HG03064 (cell line): ENCODE data around the gene GHRHR.

Experiments used
- ATAC-seq: cut with Tn5 transposase; IDR thresholded peaks from one replicate; pipeline ENCODE4 v1.9.1; 2021; ENCODE audit warnings: low read depth; ENCODE audit not compliant: unreplicated experiment

Gene GHRHR

DNA sequence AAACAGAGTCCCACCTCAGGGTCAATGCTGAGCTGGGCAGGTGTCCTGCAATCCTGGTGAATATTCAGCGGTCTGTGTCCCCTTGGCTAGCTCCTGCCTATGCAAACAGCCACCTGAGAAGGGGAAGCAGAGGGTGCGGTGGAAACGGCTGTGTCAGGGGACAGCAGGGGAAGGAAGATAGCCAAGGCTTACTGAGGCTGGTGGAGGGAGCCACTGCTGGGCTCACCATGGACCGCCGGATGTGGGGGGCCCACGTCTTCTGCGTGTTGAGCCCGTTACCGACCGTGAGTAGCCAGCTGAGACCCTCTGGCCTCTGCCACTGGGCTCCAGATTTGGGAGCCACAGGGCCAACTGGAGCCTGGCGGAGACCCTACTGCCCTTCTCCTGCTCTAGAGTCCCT, at the start of gene GHRHR:
TSS of gene GHRHR (plus strand) at position 112 of the 400 bp plus-strand sequence. CDS start at position 228, 116 bp downstream.
- no peak for ATAC-seq

DNA sequence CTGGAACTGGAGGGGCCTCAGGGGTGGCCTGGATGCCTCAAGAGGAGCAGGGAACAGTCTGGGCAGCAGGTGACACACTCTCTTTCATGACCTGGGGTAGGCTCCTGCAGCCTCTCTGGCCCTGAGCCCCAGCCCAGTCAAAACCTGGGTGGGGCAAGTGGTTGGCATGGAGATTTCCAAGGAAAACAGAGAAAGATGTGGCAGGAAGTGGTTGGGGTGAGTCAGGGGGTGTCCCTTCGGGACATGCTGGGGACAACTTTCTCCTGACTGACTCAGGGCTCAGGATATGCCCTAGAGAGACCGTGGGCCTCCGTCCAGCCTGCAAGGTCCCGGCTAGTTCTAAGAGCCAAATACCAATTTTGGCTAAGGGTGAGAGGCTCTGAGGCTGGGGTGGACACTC, 49.2 kb upstream of the GHRHR start:
- ATAC-seq, result no peak

DNA sequence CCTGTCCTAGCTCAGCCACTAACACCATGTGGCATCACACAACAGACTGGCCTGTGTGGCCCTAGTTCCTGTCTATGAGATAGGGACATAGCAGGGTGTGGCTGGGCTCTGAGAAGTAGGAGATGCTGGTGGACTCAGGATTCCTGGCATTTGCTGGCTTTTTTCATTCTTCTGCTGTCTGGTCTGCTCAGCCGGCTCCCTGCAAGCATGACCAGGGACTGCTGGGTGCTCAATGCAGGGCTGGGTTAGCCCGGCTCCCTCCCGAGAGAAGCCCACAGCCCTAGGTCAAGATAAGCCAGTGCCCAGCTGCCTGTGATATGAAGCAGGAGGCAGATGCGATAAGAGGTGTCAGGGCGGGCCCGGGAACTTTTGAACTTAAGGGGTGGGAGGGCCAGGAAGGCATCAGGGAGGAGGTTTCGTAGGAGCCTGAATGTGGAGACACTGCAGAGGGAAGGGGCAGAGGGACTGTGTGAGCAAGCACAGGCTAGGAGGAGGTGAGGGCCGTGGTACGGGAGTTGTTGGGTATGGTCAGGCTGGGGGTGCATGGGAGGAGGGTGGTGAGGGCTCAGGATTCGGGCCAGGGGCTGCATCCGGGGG, 48.6 kb upstream of the GHRHR start:
- no peak for ATAC-seq

DNA sequence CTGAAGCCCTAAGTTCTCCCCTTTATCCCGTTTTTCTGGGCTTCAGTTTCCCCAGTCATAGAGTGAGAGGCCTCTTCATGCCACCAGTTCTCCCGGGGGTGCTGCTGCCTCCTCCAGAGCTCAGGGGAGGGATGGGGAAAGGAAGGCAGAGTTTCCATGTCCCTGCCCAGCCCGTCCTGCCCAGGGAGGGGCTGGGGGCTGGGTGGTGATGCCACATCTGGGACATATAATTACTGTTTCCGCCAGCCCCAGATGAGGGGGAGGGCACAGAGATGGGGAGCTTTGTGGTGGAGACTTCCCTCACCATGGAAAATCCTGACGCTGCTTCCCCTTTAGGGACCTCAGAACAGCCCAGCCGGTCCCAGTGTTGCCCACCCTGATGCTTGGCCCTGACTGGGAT, 48.0 kb upstream of the GHRHR start:
- no peak for ATAC-seq

DNA sequence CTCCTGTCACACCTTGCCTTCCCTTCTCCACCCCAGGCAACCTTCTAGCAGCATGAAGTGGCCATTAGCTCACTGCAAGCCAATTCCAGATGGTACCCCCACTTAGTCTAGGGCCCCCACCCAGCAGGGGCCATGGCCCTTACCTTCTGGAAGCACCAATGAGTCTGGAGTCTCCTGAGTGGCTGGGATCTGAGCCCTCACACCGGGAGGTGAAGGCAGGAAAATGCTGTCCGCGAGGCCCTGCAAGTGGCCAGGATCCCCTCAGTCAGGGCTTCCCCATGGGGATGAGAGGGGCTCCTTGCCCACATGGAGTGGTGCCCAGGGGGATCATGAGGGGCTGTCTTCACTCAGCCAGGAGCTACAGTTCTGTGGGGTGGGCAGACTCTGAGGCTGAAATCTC, 47.5 kb upstream of the GHRHR start:
- no peak for ATAC-seq

DNA sequence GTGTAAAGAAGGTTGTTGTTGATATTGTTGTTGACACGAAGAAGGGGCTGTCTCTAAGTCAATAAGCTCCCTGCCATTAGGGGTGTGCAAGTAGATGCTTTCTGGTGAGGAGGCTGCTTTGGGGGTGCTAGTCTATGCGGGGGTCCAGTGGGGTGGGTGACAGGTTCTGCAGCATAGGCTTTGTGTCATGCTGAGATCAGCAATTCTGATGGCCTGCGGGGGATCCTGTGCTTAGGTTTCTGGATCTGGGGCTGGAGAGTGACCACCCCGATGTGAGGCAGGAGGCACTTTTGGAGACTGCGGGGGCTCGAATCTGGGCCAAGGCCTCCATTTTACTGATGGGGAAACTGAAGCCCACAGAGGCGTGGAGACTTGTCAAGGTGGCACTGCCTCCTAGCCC, 47.0 kb upstream of the GHRHR start:
- no peak for ATAC-seq

DNA sequence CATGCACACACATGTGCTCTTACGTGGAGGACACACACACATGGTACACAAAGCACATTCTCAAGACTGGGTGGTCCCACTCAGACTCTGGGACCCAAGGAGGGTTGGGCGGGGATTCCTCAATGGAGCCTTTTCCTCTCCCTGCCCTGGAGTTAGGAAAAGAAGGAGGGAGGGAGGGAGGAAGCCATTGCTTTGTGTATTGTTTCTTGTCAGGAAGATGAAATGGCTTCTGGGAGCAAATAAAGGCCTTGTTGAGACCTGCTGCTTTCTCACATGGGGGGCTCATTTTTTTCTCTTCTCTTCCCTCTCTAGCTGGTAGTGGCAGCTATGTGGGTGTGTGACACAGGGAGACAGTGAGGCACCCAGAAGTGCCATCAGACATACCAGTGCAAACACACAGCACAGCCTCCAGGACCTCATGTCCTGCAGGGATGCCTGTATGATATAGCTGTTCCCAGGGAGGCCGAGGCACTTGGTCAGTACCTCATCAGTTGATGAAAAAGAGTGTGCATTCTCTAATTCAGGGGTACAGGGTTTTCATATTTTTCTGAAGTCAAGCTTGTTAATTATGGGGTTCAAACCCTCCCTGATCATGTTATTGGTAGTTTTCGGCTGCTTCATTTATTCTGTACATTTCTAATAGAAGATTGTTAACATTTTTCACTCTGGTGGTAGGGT, 46.4 kb upstream of the GHRHR start:
- ATAC-seq, result no peak

DNA sequence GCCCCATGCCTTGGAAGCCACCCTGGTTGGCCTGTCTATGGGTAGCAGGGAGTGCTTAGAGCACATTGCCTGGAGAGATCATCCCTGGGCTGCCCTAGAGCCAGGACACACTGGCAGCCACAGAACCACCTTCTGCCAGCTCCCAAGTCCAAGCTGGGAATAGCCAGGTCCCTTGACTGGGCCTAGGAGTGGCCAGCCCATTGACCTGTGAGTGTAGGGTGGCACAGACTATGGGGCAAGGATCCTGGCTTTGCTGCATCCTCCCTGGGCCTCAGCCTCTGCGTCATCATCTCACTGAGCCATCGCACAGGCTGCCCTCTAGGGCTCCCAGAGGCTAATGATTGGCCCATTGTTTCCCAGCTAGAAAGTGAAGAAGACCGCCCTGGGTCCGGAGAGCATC, 45.1 kb upstream of the GHRHR start:
- no peak for ATAC-seq

DNA sequence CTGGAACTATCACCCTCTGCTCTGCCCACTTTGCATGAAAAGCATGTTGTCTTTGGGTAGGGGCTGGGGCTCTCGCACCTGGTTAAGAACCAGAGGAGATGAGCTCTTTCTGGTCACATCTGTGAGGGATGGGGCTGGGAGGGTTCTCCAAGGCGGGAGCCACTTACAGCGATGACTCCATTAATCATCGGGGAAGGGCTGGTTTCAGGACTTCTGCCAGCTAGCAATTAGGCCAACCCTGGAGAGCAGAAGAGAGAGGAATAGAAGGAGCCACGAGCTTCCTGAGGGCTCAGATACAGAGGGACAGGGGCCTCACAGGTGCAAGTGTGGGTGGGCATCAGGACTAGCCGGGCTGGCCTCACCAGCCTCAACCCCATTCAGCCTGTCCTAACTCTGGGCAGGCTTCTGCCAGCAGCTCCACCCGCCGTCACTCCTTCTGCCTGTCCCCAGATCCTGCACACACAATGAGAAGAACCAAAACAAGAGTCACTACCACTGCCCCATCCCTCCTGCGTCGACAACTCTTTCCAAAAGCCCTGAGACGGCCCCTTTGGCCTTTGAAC, 43.7 kb upstream of the GHRHR start:
- no peak for ATAC-seq

DNA sequence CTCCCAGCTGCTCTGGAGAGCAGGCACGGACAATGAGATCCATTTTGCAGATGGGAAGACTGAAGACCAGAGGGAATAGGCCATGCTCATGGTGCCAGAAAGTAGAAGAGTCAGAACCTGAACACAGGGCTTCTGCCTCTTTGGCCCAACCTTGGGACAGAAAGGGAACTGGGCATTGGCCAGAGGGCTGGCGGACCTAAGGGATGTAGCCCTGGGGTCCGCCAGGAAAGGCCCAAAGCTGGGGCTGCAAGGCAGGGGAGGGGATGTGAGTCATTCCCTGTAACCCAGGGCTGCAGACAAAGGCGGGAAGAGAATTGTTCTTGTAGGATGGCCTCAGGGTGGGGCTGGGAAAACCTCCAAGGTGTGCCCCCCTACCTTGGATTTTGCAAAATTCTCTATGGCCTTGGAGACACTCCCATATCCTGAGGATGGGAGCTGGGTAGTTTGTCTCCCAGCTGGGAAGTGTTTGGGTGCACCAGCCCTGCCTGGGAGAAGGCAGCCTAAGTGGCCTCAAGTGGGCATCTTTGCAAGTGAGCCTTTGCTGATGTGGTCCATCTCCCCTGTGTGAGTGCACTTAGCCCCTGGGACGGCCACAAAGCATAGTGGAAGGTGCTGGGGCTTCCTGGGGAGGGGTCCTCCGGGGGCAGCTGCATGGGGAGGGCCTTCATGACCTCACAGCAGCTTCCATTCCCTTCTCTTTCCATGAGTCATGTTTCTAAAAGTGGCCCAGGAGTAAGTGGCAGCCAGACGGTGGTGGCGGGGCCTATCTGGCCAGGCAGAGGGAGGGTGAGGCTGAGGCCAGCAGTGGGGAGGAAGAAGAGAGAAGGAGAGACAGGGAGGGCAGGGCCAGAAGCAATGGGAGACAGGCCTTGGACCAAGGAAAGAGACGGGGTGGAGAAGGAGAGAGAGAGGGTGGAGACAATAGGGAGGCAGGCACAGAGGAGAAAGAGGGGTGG, 42.9 kb upstream of the GHRHR start:
- ATAC-seq, result no peak

DNA sequence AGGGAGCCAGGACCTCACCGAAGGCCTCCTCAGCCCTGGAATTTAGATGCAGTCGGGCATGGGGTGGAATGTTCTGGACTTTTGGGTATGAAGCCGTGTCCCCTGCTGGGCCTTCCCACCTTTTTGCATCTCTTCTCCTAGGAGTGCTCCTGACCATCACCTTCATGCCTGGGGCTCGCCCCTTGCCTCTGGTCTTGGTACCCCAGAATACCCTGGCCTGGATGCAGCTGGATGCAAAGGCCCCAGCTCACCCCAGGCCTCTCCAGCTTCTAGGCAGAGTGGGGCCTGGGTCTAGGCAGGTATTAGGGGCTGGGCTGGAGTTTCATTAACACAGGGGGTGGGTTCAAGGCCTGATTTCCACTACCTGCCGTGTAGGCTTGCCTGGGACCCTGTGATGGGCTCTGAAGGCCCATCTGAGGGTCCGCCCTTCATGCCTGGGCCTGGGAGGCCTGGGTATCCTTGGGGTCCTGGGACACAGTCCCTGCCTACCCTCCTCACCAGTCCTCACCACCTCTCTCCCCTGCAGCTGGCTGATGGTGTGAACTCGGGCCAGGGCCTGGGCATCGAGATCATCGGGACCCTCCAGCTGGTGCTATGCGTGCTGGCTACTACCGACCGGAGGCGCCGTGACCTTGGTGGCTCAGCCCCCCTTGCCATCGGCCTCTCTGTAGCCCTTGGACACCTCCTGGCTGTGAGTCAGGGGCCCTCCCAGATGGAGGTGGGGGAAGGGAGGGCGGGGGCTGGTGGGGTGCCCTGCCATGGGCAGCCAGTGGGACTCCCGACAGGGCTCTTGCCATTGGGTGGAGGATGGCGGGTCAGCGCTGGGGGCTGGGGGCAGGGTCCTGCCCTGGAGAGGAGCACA, 42.0 kb upstream of the GHRHR start:
- ATAC-seq, result no peak

DNA sequence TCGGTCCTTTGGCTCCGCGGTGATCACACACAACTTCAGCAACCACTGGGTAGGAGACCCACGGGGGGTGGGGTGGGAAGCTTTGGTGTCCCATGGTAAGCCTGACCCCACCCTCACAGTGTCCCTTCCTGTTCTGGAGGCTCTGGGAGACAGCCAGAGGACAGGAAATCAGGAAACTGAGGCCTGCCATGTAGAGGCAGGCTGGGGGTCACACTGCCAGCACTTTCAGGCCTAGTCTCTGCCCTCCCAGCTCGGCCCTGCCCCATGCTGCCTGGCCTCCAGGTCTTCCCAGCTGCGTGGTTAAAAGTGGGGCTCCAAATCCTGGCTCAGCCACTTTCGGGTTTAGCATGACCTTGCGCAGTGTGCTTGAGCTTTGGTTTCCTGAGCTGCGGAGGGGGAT, 41.2 kb upstream of the GHRHR start:
- no peak for ATAC-seq

DNA sequence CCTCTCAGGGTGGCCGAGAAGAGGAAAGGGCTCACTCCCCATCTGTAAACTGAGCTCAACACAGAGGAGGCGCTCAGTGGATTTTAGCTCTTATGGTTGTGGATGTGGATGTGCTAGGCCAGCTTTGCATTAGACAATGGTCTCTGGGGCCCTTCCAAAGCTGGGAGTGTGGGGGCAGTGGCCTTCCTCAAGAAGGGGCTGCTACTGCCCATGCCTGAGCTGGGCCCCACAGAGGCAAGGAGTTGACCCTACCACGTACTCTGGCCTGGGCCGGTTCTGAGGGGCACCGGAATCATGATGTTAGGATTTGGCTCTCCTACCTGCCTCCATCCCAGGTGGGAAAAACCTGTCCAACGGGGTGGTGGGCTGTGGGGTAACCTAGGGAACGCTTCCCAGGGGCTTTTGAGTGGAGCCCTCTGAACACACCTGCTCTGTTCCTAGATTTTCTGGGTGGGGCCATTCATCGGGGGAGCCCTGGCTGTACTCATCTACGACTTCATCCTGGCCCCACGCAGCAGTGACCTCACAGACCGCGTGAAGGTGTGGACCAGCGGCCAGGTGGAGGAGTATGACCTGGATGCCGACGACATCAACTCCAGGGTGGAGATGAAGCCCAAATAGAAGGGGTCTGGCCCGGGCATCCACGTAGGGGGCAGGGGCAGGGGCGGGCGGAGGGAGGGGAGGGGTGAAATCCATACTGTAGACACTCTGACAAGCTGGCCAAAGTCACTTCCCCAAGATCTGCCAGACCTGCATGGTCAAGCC, 40.6 kb upstream of the GHRHR start:
- no peak for ATAC-seq

DNA sequence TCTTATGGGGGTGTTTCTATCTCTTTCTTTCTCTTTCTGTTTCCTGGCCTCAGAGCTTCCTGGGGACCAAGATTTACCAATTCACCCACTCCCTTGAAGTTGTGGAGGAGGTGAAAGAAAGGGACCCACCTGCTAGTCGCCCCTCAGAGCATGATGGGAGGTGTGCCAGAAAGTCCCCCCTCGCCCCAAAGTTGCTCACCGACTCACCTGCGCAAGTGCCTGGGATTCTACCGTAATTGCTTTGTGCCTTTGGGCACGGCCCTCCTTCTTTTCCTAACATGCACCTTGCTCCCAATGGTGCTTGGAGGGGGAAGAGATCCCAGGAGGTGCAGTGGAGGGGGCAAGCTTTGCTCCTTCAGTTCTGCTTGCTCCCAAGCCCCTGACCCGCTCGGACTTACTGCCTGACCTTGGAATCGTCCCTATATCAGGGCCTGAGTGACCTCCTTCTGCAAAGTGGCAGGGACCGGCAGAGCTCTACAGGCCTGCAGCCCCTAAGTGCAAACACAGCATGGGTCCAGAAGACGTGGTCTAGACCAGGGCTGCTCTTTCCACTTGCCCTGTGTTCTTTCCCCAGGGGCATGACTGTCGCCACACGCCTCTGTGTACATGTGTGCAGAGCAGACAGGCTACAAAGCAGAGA, 39.9 kb upstream of the GHRHR start:
- ATAC-seq, result no peak

DNA sequence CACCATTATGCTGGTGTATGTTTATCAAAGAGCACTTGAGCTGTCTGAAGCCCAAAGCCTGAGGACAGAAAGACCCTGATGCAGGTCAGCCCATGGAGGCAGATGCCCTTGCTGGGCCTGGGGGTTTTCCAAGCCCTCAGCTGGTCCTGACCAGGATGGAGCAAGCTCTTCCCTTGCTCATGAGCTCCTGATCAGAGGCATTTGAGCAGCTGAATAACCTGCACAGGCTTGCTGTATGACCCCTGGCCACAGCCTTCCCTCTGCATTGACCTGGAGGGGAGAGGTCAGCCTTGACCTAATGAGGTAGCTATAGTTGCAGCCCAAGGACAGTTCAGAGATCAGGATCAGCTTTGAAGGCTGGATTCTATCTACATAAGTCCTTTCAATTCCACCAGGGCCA, 39.1 kb upstream of the GHRHR start:
- no peak for ATAC-seq

DNA sequence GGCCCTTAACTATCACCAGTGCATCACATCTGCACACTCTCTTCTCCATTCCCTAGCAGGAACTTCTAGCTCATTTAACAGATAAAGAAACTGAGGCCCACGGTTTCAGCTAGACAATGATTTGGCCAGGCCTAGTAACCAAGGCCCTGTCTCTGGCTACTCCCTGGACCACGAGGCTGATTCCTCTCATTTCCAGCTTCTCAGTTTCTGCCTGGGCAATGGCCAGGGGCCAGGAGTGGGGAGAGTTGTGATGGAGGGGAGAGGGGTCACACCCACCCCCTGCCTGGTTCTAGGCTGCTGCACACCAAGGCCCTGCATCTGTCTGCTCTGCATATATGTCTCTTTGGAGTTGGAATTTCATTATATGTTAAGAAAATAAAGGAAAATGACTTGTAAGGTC, 38.6 kb upstream of the GHRHR start:
- no peak for ATAC-seq

DNA sequence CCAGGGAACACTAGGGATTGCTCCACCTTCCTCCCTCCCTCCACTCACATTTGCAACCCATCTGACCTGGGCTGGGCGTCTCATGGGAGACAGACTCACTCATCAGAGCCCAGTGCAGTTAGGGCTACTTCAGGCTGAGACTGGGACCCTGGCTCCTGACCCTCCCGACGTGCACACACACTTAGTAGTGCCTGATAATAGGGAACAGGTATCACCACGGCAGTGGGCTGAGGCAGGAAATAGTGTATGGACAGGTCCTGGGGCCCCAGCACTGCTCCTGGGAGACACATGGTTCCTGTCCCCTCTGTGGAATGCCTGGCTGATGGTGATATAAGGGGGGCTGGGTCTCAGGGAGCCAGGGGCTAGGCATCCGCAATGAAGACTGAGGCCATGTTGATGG, 37.8 kb upstream of the GHRHR start:
- no peak for ATAC-seq

DNA sequence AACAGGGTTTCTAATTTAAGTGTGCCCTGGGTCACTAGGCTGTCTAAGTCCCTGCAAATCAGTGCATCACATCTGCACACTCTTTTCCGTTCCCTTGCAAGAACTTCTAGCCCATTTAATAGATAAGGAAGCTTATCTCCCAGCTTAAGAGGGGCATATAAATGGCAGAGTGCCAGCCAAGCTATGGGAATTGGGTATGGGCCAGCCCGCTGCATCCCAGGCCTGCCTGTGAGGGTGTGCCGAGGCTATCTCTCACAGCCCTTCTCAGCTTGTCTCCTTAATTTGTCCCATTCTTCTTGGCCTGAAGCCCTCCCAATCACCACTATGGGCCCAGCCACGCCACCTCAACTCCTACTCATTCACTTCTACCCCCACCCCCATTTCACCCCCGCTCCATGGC, 37.4 kb upstream of the GHRHR start:
- ATAC-seq, result no peak

DNA sequence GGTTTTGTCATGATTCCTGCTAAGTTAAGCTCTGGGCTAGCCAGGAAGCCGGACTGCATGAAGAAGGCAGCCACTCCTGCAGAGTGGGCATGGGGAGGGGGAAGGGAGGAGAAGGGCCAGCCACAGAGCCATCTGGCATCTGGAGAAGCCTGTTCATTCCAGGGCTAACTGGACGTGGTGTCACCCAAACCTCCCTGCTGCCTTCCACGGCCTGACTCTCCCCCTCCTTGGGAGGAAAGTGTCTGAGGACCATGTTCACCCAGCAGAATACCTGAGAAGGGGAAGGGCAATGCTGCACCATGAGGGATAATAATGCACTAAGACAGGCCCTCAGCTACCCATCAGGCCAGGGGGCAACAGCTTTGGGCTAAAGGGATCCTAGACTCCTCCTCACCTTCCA, 36.7 kb upstream of the GHRHR start:
- ATAC-seq, result no peak
